ENCODE measurements around the gene SBK2.

DNA sequence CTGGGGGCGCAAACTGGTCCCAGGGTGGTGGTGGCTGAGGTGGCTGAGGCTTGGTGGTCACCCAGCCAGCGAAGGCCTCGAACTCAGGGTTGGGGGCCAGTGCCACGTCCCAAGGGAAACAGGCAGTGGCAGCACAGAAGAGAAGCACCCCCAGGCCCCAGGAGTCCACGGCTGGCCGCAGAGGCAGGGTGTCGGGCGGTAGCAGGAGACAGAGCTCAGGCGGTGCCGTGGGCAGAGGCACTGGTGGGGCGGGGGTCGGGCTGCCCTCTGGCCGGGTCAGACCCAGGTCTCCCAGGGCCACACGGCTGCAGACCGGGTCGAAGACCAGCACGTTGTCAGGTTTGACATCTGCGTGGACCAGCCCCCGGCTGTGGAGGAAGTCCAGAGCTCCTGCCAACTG lies 4.2 kb upstream of the SBK2 start:
- TF ChIP-seq, protein P1, sequence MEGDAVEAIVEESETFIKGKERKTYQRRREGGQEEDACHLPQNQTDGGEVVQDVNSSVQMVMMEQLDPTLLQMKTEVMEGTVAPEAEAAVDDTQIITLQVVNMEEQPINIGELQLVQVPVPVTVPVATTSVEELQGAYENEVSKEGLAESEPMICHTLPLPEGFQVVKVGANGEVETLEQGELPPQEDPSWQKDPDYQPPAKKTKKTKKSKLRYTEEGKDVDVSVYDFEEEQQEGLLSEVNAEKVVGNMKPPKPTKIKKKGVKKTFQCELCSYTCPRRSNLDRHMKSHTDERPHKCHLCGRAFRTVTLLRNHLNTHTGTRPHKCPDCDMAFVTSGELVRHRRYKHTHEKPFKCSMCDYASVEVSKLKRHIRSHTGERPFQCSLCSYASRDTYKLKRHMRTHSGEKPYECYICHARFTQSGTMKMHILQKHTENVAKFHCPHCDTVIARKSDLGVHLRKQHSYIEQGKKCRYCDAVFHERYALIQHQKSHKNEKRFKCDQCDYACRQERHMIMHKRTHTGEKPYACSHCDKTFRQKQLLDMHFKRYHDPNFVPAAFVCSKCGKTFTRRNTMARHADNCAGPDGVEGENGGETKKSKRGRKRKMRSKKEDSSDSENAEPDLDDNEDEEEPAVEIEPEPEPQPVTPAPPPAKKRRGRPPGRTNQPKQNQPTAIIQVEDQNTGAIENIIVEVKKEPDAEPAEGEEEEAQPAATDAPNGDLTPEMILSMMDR (IDR thresholded peaks at IDR 0.05), result no peak
- no peak for TF ChIP-seq POLR2A (IDR thresholded peaks at IDR 0.05)
